Choroid plexus epithelial cell (primary cell): ENCODE data around the gene SF3A1.

ENCODE experiments used
- DNase-seq: peaks from one replicate; pipeline ENCODE4 v3.0.0-alpha.2; 2010; ENCODE audit warnings: low read depth
- H3K4me3 ChIP-seq: 2 replicates; pipeline ENCODE4 v1.5.1; 2011; ENCODE audit warnings: low read depth, mild to moderate bottlenecking, control low read depth, low read length, moderate library complexity
- CTCF ChIP-seq: conservative IDR thresholded peaks from 2 replicates; pipeline ENCODE4 v1.5.1; 2011; ENCODE audit warnings: low read depth, mild to moderate bottlenecking, control low read depth, inconsistent platforms, low read length, moderate library complexity

The SF3A1 gene

GRCh38 chr22:30283342-30283741, 73.4 kb downstream of the SF3A1 start:
- DNase-seq = no peak
- TF ChIP-seq CTCF = no peak
- no peak overlapping the region for H3K4me3 ChIP-seq

- TF ChIP-seq CTCF = no peak
- no peak for DNase-seq
- H3K4me3 ChIP-seq = no peak overlapping the region
Observed at GRCh38 chr22:30282616-30283046, 74.1 kb downstream of the SF3A1 start.
